Midbrain (tissue), 1 donor: ENCODE measurements around the gene MYOM1.
"Not testable (repeated sequence)": the region's sequence is repeated elsewhere in the genome, so short reads cannot be mapped to it uniquely, and the experiment has no call there.

Source experiments
- DNase-seq: peaks from one replicate; lab custom pipeline; 2025; lab: John Stamatoyannopoulos, UW

MYOM1 gene

GRCh38 chr18:3218819-3219218 is 949 bp downstream of the MYOM1 start:
- DNase-seq = peak; percentile 26

DNA sequence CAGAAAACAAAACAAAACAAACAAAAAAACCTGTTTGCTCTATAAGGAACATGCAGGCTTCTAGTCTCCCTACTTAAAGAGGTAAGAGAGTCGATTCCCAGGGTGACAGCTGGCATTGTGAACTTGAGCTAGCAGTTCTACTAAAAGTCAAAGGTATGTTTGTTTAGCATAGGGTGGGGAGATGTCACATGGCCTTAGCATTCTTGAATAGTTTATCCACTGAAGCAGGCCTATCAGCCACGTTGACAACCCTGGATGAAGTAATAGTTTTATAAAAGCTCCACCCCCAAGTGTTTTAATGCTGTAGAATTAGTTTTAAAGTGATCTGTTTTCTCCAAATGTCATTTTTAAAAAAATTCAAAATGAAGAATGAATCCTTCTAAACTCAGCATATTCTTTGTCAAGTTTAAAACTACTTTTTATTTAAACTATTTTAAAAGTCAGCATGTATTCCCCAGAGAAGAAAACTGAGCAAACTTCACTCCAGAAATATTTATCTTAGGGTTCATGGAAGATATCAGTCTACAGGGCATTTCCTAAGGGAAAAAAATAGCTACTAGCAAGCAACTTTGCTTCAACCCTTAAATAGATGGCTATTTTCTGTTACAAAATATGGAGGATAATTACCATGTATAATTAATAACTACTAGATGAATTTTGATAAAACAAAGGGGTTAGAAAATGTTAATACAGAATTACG is 1.7 kb downstream of the MYOM1 start:
- no peak for DNase-seq

GRCh38 chr18:3216987-3217386 is 2.8 kb downstream of the MYOM1 start:
- no peak for DNase-seq

- no peak for DNase-seq
These were observed 4.7 kb downstream of the MYOM1 start for GRCh38 chr18:3214855-3215637.

GRCh38 chr18:3213300-3214059 is 6.3 kb downstream of the MYOM1 start:
- no peak for DNase-seq

DNA sequence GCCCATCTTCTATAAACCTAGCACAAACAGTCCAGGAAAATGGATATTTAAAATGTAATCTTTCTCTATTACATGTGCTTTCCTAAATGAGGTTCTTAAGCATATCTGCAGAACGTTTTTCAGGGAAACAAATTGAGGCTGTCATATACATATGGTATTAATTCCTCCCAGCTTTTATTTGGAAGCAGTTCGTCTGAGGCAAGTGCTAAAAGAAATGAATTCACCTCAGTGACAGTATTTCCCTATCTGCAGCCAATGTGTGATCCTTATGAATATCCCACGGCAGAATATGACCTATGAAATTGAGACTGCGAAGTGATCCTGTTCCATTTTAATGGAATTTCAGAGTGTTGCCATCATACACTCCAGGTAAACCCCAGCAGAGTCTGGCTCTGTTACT is 7.1 kb downstream of the MYOM1 start:
- DNase-seq = no peak

GRCh38 chr18:3211236-3211992 is 8.4 kb downstream of the MYOM1 start:
- peak; percentile 12 for DNase-seq

DNA sequence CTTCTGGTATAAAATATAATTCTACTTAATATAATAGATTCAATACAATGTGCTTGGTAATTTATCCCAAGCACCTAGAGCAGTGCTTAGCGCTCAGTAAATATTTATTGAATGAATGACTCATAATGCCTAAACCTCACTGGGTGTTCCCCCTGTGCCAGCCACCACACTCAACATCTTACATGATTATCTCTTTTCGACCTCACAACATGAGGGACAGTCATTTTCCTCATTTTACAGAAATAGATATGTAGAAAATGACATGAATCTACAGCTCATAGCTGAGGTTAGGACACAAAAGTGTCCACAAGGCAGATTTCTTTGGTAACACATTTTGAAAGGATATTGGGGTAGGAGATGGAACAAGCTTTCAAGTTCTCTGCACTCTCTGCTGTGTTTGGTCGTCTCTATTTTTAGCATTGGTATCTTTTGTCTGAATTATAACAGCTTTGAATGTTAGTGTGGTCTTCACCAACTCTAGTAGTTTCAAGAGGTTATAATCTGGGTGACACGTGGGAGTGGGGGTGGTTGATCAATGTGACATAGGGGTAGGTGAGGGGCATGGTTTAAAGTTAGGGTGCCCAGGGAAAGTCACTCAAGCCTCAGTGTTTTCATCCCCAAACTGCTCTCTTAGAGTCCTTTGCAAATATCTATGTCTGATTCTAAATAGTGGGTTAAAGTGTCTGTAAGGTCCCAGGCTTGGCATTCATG is 9.8 kb downstream of the MYOM1 start:
- no peak for DNase-seq

GRCh38 chr18:3207565-3207964 is 12.2 kb downstream of the MYOM1 start:
- DNase-seq = no peak

- DNase-seq = no peak
These were observed 14.5 kb downstream of the MYOM1 start for GRCh38 chr18:3205239-3205638.

- DNase-seq = no peak
These were observed 19.7 kb downstream of the MYOM1 start for GRCh38 chr18:3199942-3200645.

GRCh38 chr18:3198260-3198860 is 21.4 kb downstream of the MYOM1 start:
- not testable (repeated sequence) for DNase-seq

DNA sequence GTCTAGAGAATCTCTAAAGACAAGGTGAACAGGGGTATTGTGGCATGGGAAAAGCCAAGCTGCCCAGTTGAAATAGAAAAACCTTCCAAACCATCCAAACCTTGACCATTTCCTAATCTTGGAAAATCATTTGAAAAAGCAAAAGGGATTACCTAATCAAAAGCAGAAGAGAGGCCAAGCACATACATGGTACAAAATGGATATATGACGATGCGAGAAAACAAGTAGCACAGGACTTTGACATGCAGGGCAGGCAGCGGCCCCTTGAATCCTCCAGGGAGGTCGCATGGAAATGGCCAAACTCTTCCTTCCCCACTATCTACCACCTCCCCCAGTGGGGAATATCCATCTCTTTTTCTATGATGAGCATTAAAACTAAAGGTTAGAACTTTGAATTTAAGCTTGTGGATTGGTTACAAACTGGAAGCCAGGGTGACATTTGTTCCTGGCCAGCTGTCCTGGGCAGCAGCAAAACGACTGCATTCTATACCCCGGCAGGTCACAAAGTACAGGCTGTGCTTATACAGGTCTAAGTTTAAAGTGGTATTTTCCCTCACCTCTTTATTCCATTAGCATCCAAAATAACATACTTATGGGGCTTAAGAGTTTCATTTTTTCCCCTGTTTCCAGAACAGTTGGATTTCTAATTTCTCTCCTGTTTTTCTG is 24.7 kb downstream of the MYOM1 start:
- DNase-seq = no peak

GRCh38 chr18:3193331-3193730 is 26.4 kb downstream of the MYOM1 start:
- no peak for DNase-seq

DNA sequence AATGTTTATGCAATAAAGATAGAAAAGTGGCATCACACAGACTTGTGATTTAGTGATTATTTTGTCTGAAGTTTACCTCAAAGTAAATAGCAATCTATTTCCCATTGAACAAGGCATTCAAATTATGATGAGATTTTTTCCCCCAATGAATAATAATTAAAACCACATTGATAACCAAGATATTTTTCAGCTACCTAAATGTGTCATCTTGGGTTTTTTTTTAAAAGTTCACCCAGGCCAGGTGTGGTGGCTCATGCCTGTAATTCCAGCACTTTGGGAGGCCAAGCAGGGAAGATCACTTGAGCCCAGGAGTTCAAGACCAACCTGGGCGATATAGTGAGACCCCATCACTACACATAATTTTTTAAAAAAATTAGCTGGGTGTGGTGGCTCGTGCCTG is 27.0 kb downstream of the MYOM1 start:
- no peak for DNase-seq

DNA sequence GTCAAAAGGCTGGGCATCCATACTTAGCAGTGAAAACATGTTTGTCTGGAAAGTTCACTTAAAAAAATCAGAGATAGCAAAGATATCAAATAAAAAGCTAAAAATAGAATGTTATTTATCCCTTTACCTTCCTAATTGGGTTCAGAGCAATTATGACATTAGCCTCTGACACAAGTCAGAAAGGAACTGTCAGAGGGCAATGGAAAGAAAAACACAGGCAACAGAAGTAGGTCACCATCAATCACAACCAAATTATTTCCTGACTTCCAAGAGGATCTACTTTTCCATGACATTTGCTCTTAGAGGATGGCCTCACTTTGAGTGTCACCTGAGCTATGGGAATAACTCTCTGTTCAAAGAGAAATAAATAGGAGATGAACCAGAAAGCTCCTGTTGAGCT is 27.5 kb downstream of the MYOM1 start:
- DNase-seq = no peak

- no peak for DNase-seq
These were observed 29.2 kb downstream of the MYOM1 start for GRCh38 chr18:3190610-3191009.

- DNase-seq = no peak
These were observed 29.9 kb downstream of the MYOM1 start for GRCh38 chr18:3189884-3190283.
